Brain microvascular endothelial cell (primary cell): ENCODE data around the gene RAB3C.

Source experiments
- DNase-seq: peaks from one replicate; pipeline ENCODE4 v3.0.0-alpha.2; 2020
- H3K27ac ChIP-seq: fragments of 250-450 bp; sonication (Bioruptor Pico); 2 replicates; pipeline ENCODE4 v1.5.1; 2020; ENCODE audit warnings: mild to moderate bottlenecking, moderate library complexity
- H3K27me3 ChIP-seq: fragments of 250-450 bp; sonication (Bioruptor Pico); replicated peaks from 2 replicates; pipeline ENCODE4 v1.5.1; 2020; ENCODE audit warnings: mild to moderate bottlenecking
- H3K36me3 ChIP-seq: fragments of 250-450 bp; sonication (Bioruptor Pico); replicated peaks from 2 replicates; pipeline ENCODE4 v1.5.1; 2020; ENCODE audit warnings: mild to moderate bottlenecking
- H3K4me3 ChIP-seq: 2 replicates; pipeline ENCODE4 v1.5.1; 2011; ENCODE audit warnings: low read depth, mild to moderate bottlenecking, control low read depth, low read length, moderate library complexity
- in situ Hi-C: cut with HindIII; loops from 2 replicates; pipeline ENCODE4 v1.10.0; 2017; ENCODE audit warnings: low sequenced_read_pairs, low pct_ligation_motif_present
- TF ChIP-seq, protein P1 (sequence below): IDR thresholded peaks from 2 replicates; pipeline ENCODE4 v1.5.1; 2011; ENCODE audit warnings: low read depth, mild to moderate bottlenecking, moderate library complexity, low read length, control low read depth, inconsistent platforms; ENCODE audit errors: missing control alignments

The RAB3C gene

GRCh38 chr5:58854441-58854840 is 271.6 kb downstream of the RAB3C start:
- Histone ChIP-seq H3K36me3 (no peaks in the 10 kb centered on the region), H3K27me3 (peaks cover 6% of the 10 kb centered on the region), H3K4me3 (no peak overlapping the region), H3K27ac (no peak overlapping the region)
- TF ChIP-seq, protein P1, sequence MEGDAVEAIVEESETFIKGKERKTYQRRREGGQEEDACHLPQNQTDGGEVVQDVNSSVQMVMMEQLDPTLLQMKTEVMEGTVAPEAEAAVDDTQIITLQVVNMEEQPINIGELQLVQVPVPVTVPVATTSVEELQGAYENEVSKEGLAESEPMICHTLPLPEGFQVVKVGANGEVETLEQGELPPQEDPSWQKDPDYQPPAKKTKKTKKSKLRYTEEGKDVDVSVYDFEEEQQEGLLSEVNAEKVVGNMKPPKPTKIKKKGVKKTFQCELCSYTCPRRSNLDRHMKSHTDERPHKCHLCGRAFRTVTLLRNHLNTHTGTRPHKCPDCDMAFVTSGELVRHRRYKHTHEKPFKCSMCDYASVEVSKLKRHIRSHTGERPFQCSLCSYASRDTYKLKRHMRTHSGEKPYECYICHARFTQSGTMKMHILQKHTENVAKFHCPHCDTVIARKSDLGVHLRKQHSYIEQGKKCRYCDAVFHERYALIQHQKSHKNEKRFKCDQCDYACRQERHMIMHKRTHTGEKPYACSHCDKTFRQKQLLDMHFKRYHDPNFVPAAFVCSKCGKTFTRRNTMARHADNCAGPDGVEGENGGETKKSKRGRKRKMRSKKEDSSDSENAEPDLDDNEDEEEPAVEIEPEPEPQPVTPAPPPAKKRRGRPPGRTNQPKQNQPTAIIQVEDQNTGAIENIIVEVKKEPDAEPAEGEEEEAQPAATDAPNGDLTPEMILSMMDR, result no peak
- in situ Hi-C loops, result no loop called here
- no peak for DNase-seq

GRCh38 chr5:58855851-58856739 is 273.2 kb downstream of the RAB3C start:
- TF ChIP-seq, protein P1, result no peak
- Histone ChIP-seq H3K27ac (no peak overlapping the region), H3K27me3 (peaks cover 7% of the 10 kb centered on the region), H3K4me3 (no peak overlapping the region), H3K36me3 (no peaks in the 10 kb centered on the region)
- in situ Hi-C loops, result no loop called here
- no peak for DNase-seq

- peaks cover 11% of the 10 kb centered on the region for H3K27me3 ChIP-seq
- DNase-seq, result no peak
- H3K4me3 ChIP-seq, result no peak overlapping the region
- H3K27ac ChIP-seq, result no peak overlapping the region
- in situ Hi-C loops, result no loop called here
- no peaks in the 10 kb centered on the region for H3K36me3 ChIP-seq
- TF ChIP-seq, protein P1, result no peak
Observed at GRCh38 chr5:58857609-58858008, 274.7 kb downstream of the RAB3C start.

GRCh38 chr5:58860680-58861079 is 277.8 kb downstream of the RAB3C start:
- in situ Hi-C loops, result no loop called here
- H3K36me3 ChIP-seq, result no peaks in the 10 kb centered on the region
- H3K27ac ChIP-seq, result no peak overlapping the region
- H3K27me3 ChIP-seq, result peaks cover 7% of the 10 kb centered on the region
- no peak for DNase-seq
- H3K4me3 ChIP-seq, result no peak overlapping the region
- TF ChIP-seq, protein P1, result no peak

- Histone ChIP-seq H3K4me3 (no peak overlapping the region), H3K27ac (no peak overlapping the region), H3K36me3 (no peaks in the 10 kb centered on the region), H3K27me3 (peaks cover 4% of the 10 kb centered on the region)
- TF ChIP-seq, protein P1, result no peak
- in situ Hi-C loops, result no loop called here
- no peak for DNase-seq
Observed at GRCh38 chr5:58868931-58869330, 286.1 kb downstream of the RAB3C start.

- in situ Hi-C loops, result no loop called here
Observed at GRCh38 chr5:58871648-58872242, 288.9 kb downstream of the RAB3C start.

More at GRCh38 chr5:58871648-58872242, 288.9 kb downstream of the RAB3C start:
- TF ChIP-seq, protein P1, result peak; percentile 67
- Histone ChIP-seq H3K27me3 (peaks cover 4% of the 10 kb centered on the region), H3K27ac (no peak overlapping the region), H3K4me3 (no peak overlapping the region), H3K36me3 (no peaks in the 10 kb centered on the region)
- DNase-seq, result peak; percentile 53
